Measurements from ENCODE around the gene DNAH11.
"Not testable (repeated sequence)": the region's sequence is repeated elsewhere in the genome, so short reads cannot be mapped to it uniquely, and the experiment has no call there.

DNAH11 gene

DNA sequence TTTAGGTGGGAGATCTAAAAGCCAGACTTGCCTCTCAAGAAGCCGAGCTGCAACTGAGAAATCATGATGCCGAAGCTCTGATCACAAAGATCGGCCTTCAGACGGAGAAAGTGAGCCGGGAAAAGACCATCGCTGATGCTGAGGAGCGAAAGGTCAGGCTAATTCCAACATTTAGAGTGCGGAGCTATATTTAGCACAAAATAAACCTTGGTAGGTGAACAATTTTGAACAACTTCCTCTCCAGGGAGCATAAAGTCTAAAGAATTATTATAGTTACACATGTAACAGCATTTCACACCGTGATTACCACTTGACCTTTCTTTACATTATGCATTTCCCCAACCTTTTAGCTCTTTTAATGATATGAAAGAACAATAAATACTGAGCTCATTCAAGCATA lies 236.1 kb downstream of the DNAH11 start:
- DNase-seq, result no peak

DNA sequence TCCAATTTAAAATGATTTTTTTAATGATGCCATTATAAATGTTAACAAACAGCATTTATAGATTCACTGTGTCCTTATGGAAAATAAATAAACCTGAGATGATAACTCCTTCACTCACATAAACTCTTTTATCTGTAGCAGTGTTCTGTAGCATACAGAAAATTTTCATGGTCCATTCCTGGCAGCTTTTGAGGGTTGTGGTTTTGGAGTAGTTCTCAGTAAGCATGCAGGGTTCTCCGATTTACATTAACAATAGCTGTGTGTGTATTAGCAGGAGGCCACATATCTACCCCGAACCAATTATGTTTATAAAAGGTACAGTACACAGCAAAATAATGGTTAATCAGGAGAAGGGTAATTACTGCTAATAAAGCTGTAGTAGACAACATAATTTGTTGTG lies 240.2 kb downstream of the DNAH11 start:
- DNase-seq, result no peak

DNA sequence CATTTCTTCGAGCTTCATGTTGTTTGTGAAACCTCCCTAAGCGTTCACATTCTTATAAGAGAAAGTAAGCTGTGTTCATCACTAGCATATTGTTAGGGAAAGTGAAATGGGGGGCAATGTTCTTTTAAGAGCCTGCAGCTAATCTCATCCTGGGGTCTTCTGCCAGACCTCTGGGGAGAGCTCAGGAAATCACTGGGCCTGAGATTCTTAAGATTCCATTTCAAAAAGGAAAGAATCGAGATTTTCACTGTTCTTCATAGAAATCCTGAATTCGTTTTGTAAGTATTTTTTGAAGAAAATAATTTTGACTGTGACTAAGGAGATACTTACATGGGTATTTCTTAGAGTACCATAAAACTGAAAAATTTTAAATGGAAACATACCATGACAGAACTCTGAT lies 242.2 kb downstream of the DNAH11 start:
- DNase-seq, result no peak

DNA sequence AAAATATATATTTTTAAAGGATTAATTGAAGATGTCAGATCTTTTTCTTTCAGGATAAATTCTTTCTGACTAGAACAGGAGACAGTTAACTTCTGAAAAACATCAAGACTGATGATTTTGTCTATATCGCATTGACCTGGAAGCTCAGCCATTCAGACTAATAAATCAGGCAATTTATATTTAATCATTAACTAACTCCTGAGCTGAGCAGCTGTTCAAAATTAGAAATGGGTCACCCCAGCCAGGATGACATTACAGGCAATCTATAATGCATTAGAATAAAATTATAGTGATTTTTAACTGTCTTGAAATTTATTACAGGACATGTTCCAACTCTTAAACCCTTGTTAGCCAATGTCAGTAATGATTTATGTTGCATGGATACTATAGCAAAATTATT lies 263.0 kb downstream of the DNAH11 start:
- no peak for DNase-seq

DNA sequence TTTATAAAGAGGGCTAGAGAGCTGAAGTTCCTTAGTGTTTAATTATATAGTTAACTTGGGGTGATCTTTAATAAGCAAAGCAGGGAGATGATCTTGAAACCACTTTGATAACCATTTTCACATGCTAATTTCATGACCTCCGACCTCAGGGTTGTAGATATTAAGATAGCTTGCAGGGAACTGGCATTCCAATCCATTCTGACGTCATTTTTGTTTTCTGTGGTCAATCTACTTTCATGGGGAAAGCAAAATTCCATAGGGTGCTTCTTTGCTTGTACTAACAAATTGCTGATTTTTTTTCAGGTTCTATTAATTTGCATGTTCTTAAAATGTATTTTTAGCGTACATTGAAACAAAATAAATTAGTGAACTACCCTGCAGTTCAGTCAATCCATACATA lies 263.5 kb downstream of the DNAH11 start:
- DNase-seq, result no peak

DNA sequence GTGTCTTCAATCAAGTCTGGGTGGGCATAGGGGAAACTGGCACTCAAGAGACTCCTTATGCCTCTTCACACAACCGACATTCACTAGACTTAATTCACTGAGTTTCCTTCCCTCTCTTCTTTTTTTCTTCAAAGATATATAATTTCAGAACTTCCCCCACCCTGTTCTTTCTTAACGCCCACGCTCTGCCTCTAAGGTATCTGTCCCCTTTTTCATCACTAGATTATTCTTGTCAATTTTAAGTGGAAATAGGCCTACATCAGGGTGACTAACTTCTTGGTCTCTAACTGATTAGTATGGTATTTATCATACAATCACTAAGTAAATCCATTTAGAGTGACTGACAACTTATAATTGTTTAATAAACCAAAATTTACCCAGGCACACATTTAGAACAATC lies 276.2 kb downstream of the DNAH11 start:
- DNase-seq, result no peak

DNA sequence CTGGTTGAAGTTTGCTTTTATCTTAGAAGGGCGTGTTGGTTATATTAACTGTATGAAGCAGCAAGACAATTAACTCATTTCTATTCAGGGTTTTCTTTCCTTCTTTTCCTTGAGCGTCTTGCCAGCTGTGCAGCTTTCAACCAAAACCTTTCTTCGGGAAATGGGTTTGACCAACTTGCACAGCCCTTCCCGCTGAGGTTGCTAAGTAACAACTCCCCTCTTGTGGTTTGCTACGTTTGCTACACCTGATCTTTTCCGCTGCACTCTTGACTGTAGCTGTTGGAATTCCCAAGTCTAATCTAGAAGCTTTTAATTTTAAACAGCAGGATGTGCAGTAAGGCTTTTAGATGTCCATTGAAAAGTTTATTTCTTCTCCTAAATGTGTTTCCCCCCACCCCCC lies 286.0 kb downstream of the DNAH11 start:
- DNase-seq, result no peak

DNA sequence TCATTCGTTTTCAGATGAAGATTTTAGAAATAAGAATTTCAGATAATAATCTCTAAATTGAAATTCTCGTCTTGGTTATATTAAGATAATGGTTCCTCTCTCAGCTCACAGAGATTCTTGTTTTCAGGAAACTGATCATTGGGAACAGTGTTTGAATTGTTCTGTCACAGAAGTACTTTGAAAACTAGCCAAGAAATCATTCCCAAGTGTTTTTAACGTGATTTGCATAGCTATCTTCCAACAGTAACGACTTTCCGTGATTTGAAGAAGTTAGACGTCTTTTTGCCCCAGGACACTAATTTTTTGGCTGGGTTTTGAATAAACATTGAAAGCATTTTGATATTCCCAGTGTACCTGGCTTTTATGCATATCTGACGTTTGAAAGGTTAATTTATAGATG lies 286.9 kb downstream of the DNAH11 start:
- DNase-seq, result no peak

DNA sequence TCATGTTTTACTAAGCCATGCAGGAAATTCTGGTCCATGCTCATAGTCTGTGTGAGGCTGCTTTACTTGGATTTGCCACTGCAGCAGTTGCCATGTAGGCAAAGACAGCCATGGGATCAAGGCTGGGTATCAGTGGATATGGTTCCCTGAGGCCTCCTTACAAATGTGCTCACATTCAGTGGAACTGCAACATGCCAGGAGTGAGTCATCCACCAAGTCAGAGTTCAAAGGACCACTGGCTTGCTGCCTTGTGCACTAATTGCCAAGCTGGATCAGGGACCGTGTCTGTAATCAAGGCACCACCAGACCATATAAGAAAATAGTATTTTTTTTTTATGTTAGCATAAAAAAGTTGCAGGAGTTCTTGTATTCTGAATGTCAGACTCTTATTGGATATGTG lies 301.9 kb downstream of the DNAH11 start:
- no peak for DNase-seq

DNA sequence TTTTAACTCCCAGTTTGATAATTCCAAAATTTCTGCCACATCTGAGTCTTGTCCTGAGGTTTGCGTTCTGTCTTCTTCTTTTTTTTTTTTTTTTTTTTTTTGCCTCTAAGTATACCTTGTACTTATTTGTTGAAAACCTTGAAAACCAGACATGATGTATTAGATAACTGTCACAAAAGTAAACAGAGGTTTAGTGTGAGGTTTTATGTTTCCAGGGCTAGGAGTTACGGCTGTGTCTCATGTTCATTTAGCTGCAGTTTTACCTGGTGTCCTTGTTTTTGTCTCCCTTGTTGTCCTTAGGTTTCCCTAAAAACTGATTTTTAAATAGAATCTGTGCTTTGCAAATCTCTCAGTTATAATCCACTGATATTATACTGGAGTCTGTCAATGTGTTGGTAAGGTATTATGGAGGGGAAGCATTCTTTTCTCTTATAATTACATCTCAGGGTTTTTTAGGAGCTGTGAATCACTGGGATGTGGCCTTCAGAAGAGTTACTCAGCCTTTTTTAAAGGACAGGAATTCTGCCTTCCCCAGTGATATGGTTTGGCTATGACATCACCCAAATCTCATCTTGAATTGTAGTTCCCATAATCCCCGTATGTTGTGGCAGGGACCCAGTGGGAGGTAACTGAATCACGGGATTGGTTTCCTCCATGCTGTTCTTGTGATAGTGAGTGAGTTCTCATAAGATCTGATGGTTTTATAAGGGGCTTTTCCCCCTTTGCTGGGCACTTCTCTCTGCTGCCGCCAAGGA lies 307.9 kb downstream of the DNAH11 start:
- DNase-seq, result no peak

DNA sequence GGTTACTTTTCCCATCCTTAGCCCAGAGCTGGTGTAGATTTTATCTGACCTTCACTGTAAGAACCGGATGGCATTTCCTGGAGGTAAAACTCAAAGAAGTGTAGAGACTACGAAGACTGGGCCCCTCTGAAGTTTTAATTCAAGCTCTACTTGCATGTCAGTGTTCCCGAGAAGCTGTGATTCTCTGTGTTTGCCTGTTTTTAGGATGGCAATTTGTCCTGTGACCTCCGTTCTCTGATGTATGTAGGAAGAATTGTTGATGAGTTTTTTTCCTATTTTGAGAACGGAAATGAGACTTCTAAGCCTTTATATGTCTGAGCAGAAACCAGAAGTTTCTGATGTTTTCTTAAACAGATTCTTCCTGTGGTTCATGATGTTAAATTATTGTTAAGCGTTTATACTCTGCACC lies 308.7 kb downstream of the DNAH11 start:
- no peak for DNase-seq

DNA sequence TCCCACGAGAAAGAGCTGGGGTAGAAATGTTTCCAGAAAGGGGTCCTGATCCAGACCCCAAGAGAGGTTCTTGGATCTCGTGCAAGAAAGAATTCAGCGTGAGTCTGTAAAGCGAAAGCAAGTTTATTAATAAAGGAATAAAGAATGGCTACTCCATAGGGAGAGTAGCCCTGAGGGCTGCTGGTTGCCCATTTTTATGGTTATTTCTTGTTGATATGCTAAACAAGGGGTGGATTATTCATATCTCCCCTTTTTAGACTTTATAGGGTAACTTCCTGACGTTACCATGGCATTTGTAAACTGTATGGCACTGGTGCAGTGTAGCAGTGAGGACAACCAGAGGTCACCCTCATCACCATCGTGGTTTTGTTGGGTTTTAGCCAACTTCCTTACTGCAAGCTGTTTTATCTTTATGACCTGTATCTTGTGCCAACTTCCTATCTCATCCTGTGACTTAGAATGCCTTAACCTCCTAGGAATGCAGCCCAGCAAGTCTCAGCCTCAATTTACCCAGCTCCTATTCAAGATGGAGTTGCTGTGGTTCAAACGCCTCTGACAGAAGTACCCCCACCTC lies 322.9 kb downstream of the DNAH11 start:
- not testable (repeated sequence) for DNase-seq

DNA sequence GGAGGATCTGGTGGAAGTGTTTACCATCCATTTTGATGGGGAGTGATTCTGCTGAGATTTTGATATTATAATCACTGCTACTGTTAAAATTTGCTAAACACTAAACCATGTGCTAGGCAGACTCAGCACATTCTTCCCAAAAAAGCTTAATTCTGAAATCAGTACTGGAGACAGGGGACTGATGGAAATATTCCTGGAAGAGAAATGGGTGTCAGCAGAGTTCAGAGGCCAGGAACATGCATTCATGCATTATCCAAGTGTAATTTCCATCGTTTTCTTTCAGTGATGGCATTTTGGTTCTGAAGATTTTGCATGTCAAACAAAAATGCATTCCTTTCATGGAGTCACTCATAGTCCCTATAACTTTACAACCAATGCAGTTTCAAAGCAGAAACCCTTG lies 323.9 kb downstream of the DNAH11 start:
- DNase-seq, result no peak

DNA sequence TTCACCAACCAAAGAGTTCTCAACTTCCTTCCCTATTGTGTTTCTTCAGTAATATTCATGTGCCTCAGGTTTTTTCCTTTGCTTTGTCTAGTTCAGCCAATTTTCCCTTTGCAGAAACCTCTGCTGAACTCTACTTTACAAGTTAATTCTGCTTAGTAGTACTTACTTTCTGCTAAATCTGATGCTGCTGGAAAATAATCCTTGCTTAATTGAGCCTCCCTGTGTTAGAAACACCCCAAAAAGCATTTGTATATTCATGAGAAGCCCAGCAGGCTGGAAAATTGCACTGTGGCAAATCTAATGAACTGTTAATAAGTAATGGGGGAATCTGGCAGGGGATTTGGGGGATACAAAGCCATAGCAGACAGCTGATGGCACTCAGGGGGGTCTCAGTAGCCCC lies 324.4 kb downstream of the DNAH11 start:
- DNase-seq, result no peak

DNA sequence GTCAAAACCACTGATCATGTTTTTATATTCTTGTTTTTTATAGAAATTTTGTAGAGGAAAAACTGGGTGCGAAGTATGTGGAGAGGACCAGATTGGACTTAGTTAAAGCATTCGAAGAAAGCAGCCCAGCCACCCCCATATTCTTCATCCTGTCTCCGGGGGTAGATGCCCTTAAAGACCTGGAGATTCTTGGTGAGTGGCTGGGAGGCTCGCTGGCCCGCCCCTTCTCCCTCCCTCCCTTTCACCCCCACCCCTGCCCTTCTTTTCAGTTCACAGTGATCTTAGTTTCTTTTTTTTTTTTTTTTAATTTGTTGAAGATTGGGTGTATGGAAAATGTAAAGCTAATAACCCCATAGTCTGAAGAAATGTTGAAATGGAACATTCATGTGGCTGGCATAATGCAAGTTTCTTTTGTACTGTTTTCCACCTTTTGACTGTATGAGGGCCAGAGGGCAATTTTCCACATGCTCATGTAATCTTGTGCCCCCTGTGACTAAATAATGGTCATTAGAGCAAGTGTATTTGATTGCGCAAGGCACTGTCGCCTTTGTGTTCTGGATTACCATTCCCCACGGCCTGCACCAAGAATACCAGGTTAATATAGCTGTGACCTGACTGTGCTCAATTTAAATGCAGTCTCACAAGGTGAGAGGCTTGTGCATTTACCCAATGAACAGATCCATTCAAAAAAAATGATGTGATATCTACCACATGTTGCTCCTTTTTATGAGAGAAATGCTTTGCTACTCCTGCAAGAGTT lies 325.2 kb downstream of the DNAH11 start:
- no peak for DNase-seq

DNA sequence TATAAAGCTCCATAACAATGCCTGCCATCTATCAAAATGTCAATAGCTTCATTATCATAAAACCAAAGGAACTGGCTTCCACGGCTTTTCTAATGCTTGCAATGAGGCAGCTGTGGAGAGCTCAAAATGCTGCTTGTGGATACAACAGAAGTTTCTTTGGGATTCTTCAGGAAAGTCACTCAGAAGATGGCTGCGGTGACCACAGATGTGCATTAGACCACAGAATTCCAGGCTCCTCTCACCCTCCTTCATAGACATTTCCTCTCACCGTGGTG lies 325.7 kb downstream of the DNAH11 start:
- no peak for DNase-seq

DNA sequence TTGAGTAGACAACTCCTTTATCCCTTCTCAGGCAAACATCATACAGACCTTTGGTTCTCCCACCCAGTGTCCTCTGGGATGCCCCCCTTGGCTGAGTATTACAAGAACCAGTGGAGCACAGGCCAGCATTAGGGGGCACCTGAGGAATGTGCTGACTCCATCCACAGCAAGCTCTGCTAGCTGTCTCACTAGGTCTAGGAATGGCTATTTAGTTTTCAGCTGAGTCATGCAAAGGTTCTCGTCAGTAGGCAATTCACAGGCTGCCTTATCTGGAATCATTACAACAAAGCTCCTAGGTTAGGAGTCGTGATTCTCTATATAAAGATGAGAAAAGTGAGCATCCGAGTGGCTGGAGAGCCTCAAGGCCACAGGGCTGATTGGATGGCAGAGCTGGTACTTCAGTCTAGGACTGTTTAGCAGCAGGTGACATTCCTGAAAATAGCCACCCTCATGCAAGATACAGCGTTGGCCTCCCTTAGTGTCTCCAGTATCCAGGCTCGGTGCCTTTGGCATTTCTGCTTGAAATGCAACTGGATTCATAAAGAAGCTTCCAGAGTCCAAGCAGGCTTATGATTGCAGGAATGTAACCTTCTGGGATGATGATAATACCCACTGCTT lies 327.1 kb downstream of the DNAH11 start:
- DNase-seq, result no peak

DNA sequence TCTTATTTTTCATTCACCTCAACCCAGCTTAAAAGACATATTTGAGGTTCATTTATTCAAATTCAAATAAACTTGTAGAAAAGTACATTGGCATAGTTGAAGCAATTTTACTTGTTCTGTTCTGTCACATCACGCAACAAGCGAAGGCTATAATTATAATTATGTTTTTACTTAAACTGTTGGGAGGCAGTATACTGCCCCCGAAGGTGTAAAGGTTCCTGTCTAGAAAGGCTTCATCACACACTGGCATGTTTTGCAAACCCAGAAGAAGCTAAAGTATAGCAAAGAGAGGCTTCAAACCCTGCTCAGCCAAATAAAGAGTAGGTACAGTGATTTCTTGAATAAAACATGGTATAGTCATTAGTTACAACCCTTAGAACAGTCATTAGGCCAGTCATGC lies 340.2 kb downstream of the DNAH11 start:
- DNase-seq, result no peak

DNA sequence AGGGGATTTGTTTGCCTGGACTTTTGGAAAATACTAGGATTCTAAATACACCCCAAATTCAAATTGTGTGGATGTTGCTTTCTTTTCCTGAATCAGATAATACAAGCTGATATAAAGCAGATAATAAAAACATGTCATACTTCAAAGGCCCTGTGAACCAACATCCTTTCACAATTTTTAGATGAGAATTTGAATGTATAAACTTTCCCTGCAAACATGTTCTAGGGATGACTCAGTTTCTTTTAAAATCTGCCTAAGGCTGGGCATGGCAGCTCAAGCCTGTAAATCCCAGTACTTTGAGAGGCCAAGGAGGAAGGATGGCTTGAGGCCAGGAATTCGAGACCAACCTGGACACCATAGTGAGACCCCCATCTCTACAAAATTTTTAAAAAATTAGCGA lies 340.7 kb downstream of the DNAH11 start:
- not testable (repeated sequence) for DNase-seq

DNA sequence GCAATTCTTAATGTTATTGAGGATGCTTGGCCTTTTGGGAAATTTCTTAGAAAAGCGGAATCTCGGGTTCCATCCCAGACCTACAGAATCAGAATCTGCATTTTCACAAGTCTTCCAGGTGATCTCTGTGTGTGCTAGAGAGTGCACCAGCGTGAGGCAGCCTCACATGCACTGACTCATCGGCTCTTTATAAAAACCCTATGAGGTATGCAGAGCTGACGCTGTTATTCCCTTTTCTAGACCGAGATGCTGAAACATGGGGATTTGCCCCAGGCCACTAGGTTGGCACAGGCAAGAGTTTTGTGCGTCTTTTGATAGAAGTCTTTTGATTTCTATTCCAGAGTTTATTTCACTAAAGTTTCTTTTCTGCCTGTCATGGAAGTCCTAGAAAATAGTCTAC lies 341.7 kb downstream of the DNAH11 start:
- no peak for DNase-seq

DNA sequence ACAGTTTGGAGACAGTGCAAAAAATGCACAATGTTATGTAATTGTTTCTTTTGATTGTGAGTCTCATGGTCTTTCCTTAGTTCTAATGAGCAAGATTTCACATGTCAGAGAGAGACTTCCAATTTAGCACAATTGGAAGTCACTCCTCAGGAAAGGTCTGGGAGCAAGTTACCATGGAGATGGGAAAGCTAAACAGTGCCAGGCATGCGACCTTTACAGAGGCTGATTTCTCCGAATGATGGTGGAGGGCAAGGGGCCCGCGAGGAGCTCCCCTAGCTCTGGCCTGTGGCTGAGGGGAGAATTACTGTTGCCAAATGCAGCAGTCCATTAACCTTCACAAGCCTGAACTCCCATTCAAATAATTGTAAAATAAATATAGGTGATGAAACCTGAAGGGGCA lies 343.6 kb downstream of the DNAH11 start:
- DNase-seq, result no peak

DNA sequence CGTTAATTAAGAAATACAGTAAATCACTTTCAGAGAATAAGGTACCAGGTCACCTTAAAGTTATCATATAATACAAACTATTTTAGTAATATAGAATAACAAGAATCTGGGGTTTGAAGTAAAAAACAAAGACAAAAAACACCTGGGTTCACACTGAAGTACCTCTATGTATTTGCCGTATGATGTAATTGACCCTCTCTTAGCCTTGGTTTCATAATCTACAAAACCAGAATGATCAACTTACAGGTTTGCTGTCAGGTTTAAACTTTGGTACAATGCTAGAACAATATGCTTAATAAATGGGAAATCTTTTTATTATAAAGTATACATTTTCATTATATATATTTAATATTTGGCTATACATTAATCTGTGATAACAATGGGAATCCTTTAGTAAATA lies 344.5 kb downstream of the DNAH11 start:
- DNase-seq, result no peak

DNA sequence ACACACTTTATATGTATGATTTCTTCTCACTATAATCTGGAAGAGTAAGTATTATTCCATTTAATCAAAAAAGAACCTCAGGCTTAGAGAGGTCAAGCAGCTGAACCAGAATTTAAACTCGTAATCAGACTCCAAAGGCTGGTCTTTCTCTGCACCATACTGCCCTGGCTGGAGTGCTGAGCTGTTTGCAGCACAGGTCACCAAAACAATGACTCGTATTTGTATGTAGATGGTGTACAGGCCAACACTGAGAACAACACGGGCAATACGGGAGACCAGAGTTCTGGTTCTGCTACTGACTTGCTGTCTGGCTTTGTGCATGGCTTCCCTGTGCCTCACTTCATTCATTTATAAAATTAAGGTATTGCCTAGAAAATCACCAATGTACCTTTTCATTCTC lies 344.9 kb downstream of the DNAH11 start:
- DNase-seq, result no peak

DNA sequence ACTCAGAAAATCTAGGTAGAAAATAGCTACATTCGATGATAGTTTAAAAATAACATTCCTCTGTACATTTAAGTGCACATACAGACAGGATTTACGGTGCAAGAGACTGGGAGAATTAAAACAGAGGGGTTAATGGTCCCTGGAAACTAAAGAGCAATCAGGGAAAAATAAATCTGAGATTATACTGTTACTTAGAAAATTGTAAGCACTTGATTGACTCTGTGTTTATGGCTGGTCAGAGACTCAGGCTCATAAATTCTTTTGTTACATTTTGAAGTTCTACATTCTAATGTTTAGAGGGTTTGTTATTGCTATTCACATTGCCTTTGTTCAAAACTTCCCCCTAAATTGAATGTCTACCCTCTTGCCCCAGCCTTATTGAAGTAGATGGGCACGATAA lies 348.5 kb downstream of the DNAH11 start:
- DNase-seq, result no peak
